Thyroid gland (tissue), 4 donors: ENCODE data around the gene TAOK1. TPM values are rescaled to one million over a fixed set of nuclear protein-coding genes. Genes with fewer than 3 reads are reported as not detected.

Experiments used
- DNase-seq, 2 donors: peaks; one replicate each; pipeline ENCODE4 v3.0.0-alpha.2; 2019
- H3K27ac ChIP-seq, 3 donors: fragments of 200-600 bp; sonication (generic); 1 replicate in 2 of 3; 2 replicates in 1 of 3; pipeline ENCODE4 v1.5.1; 2016 to 2019; ENCODE audit warnings: mild to moderate bottlenecking in 1 of 3, moderate library complexity in 1 of 3
- H3K27me3 ChIP-seq: fragments of 200-600 bp; sonication (generic); one replicate; pipeline ENCODE4 v1.5.1; 2019
- H3K36me3 ChIP-seq, 2 donors: fragments of 200-600 bp; sonication (generic); one replicate each; pipeline ENCODE4 v1.5.1; 2016 to 2019
- H3K4me1 ChIP-seq, 2 donors: fragments of 200-600 bp; sonication (generic); one replicate each; pipeline ENCODE4 v1.5.1; 2017 to 2019
- H3K4me3 ChIP-seq, 3 donors: fragments of 200-600 bp; sonication (generic); replicated peaks in 1 of 3; 1 replicate in 2 of 3; 2 replicates in 1 of 3; pipeline ENCODE4 v1.5.1; 2016; ENCODE audit warnings: mild to moderate bottlenecking in 1 of 3
- H3K9me3 ChIP-seq: fragments of 200-600 bp; sonication (generic); one replicate; pipeline ENCODE4 v1.5.1; 2017
- POLR2A ChIP-seq, 2 donors: fragments of 450-650 bp; IDR thresholded peaks; one replicate each; pipeline ENCODE4 v1.6.1; 2017; ENCODE audit warnings: antibody characterized with exemption in 2 of 2, mild to moderate bottlenecking in 2 of 2, moderate library complexity in 1 of 2
- WGBS, 2 donors: methylation state at CpG; one replicate each; pipeline ENCODE4 v1.1.5; 2017; 5-methylcytosine and 5-hydroxymethylcytosine counted together
- intact Hi-C: fragments of 100-400 bp; cut with DNase I; formaldehyde crosslinking; loops from one replicate; pipeline ENCODE4 v1.15.1; 2023
- total RNA-seq, 4 donors: library from RNA; depleted of rRNA; stranded (reverse); fragments of >200 nt; gene quantifications; one replicate each; pipeline ENCODE4 v1.2.3, GENCODE V29; 2016
- TF ChIP-seq, protein P1 (sequence below), 6 experiments: fragments of 200-600 bp in 3 of 6; fragments of 450-650 bp in 3 of 6; sonication (generic) in 3 of 6; IDR thresholded peaks; one replicate each; pipeline ENCODE4 v1.5.1; 2016 to 2019; ENCODE audit warnings: antibody characterized with exemption in 6 of 6, mild to moderate bottlenecking in 2 of 6, inconsistent platforms in 1 of 6, moderate library complexity in 1 of 6

Gene TAOK1
- total RNA-seq, 4 donors from 2014 or later: 62.9 to 87.5 (median 68.8) TPM

DNA sequence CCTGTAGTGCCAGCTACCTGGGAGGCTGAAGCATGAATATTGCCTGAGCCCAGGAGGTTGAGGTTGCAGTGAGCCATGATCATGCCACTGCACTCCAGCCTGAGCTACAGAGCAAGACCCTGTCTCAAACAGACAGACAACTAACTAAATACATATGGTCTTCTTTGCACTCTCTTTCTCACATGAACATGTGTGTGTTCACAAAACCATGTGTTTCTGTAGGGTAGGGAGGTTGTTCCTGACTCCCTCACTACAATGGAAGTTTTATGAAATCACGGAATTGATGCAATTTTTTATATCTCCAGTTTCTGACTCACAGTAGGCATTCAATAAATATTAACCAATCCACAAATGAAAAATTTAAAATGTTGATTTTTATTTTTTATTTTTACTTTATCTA is 128.2 kb downstream of the TAOK1 start:
- TF ChIP-seq, protein P1, sequence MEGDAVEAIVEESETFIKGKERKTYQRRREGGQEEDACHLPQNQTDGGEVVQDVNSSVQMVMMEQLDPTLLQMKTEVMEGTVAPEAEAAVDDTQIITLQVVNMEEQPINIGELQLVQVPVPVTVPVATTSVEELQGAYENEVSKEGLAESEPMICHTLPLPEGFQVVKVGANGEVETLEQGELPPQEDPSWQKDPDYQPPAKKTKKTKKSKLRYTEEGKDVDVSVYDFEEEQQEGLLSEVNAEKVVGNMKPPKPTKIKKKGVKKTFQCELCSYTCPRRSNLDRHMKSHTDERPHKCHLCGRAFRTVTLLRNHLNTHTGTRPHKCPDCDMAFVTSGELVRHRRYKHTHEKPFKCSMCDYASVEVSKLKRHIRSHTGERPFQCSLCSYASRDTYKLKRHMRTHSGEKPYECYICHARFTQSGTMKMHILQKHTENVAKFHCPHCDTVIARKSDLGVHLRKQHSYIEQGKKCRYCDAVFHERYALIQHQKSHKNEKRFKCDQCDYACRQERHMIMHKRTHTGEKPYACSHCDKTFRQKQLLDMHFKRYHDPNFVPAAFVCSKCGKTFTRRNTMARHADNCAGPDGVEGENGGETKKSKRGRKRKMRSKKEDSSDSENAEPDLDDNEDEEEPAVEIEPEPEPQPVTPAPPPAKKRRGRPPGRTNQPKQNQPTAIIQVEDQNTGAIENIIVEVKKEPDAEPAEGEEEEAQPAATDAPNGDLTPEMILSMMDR (IDR thresholded peaks at IDR 0.05): no peak
- no peak for TF ChIP-seq POLR2A (IDR thresholded peaks at IDR 0.05)
- H3K27ac ChIP-seq: no peak overlapping the region
- H3K36me3 ChIP-seq: peaks cover 8 to 36% of the 10 kb centered on the region in 2 donors
- intact Hi-C loops: no loop called here
- no peaks in the 10 kb centered on the region for H3K27me3 ChIP-seq
- H3K4me1 ChIP-seq: no peaks in the 10 kb centered on the region
- H3K4me3 ChIP-seq: no peak overlapping the region
- DNase-seq: no peak
- 95 to 98% methylated on average over 1 of the region's 1 CpG for WGBS, 2 donors
- H3K9me3 ChIP-seq: no peaks in the 10 kb centered on the region

DNA sequence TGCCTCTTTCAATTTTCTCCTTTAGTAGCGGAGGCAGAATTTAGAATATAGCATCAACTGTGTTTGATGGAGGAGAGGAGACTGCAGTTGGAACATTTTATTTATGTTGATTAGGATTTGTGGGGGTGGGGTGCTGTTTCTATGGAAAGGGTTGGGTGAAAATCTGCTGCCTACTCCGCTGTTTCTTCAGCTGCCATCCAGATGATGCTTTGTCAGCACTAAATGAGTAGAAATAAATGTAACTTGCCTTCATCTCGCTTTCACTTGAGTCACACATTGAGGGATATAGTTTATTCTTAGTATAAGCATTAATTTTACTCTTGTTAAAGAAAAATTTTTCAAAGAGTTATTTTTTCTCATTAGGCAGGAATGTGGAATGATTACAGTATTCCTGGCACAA is 134.5 kb downstream of the TAOK1 start:
- DNase-seq: no peak
- Histone ChIP-seq H3K27me3 (no peaks in the 10 kb centered on the region), H3K27ac (no peak overlapping the region), H3K4me1 (no peaks in the 10 kb centered on the region), H3K4me3 (no peak overlapping the region), H3K36me3 (peaks cover 0 to 11% of the 10 kb centered on the region in 2 donors), H3K9me3 (no peaks in the 10 kb centered on the region)
- no peak for TF ChIP-seq POLR2A (IDR thresholded peaks at IDR 0.05)
- TF ChIP-seq, protein P1 (IDR thresholded peaks at IDR 0.05): no peak
- WGBS, 2 donors: 97 to 99% methylated on average over 3 of the region's 3 CpGs
- intact Hi-C loops: no loop called here

DNA sequence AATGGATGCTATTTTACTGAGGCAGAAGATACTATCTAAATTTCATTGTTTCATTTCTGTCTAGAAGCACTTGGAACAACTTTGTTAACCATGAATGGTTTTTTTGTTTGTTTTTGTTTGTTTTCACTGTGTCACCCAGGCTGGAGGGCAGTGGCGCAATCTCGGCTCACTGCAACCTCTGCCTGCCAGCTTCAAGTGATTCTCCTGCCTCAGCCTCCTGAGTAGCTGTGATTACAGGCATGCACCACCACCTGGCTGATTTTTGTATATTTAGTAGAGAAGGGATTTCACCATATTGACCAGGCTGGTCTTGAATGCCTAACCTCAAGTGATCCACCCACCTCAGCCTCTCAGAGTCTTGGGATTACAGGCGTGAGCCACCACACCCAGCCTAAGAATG is 136.2 kb downstream of the TAOK1 start:
- Histone ChIP-seq H3K36me3 (peaks cover 3 to 15% of the 10 kb centered on the region in 2 donors), H3K27me3 (no peaks in the 10 kb centered on the region), H3K4me1 (no peaks in the 10 kb centered on the region), H3K4me3 (no peak overlapping the region), H3K27ac (no peak overlapping the region), H3K9me3 (no peaks in the 10 kb centered on the region)
- intact Hi-C loops: no loop called here
- TF ChIP-seq, protein P1 (IDR thresholded peaks at IDR 0.05): no peak
- no peak for TF ChIP-seq POLR2A (IDR thresholded peaks at IDR 0.05)
- no peak for DNase-seq
- 92 to 93% methylated on average over 3 of the region's 3 CpGs for WGBS, 2 donors

- intact Hi-C loops: no loop called here
- 93 to 95% methylated on average over 8 of the region's 8 CpGs for WGBS, 2 donors
These were observed 143.8 kb downstream of the TAOK1 start for GRCh38 chr17:29533976-29534375.

GRCh38 chr17:29544066-29544465 is 153.9 kb downstream of the TAOK1 start:
- Histone ChIP-seq H3K27me3 (no peaks in the 10 kb centered on the region), H3K36me3 (peaks cover 7 to 8% of the 10 kb centered on the region in 2 donors), H3K4me3 (no peak overlapping the region), H3K27ac (no peak overlapping the region), H3K9me3 (no peaks in the 10 kb centered on the region), H3K4me1 (peaks cover 22 to 24% of the 10 kb centered on the region in 2 donors)
- DNase-seq: no peak
- WGBS, 2 donors: 74 to 75% methylated on average over 4 of the region's 4 CpGs
- no peak for TF ChIP-seq POLR2A (IDR thresholded peaks at IDR 0.05)
- TF ChIP-seq, protein P1 (IDR thresholded peaks at IDR 0.05): no peak
- intact Hi-C loops: no loop called here

More at GRCh38 chr17:29533976-29534375, 143.8 kb downstream of the TAOK1 start:
- H3K4me1 ChIP-seq: no peaks in the 10 kb centered on the region
- no peaks in the 10 kb centered on the region for H3K9me3 ChIP-seq
- peaks cover 11 to 29% of the 10 kb centered on the region in 2 donors for H3K36me3 ChIP-seq
- H3K4me3 ChIP-seq: no peak overlapping the region
- no peaks in the 10 kb centered on the region for H3K27me3 ChIP-seq
- no peak overlapping the region for H3K27ac ChIP-seq
- TF ChIP-seq, protein P1 (IDR thresholded peaks at IDR 0.05): no peak
- TF ChIP-seq POLR2A (IDR thresholded peaks at IDR 0.05): no peak
- no peak for DNase-seq
